Gastrocnemius medialis (tissue), 4 donors: ENCODE measurements around the gene CLMN.

Experiments used
- POLR2A ChIP-seq, 2 donors: fragments of 450-650 bp; IDR thresholded peaks; one replicate each; pipeline ENCODE4 v1.6.1; 2017; ENCODE audit warnings: antibody characterized with exemption in 2 of 2, mild to moderate bottlenecking in 2 of 2, moderate library complexity in 2 of 2
- TF ChIP-seq, protein P1 (sequence below), 5 experiments: fragments of 450-650 bp in 3 of 5; fragments of 200-600 bp in 2 of 5; sonication (generic) in 2 of 5; IDR thresholded peaks in 4 of 5; conservative IDR thresholded peaks in 1 of 5; 1 replicate in 4 of 5; 2 replicates in 1 of 5; pipeline ENCODE4 v1.5.1; 2016 to 2019; ENCODE audit warnings: antibody characterized with exemption in 5 of 5, mild to moderate bottlenecking in 3 of 5, moderate library complexity in 3 of 5

DNA sequence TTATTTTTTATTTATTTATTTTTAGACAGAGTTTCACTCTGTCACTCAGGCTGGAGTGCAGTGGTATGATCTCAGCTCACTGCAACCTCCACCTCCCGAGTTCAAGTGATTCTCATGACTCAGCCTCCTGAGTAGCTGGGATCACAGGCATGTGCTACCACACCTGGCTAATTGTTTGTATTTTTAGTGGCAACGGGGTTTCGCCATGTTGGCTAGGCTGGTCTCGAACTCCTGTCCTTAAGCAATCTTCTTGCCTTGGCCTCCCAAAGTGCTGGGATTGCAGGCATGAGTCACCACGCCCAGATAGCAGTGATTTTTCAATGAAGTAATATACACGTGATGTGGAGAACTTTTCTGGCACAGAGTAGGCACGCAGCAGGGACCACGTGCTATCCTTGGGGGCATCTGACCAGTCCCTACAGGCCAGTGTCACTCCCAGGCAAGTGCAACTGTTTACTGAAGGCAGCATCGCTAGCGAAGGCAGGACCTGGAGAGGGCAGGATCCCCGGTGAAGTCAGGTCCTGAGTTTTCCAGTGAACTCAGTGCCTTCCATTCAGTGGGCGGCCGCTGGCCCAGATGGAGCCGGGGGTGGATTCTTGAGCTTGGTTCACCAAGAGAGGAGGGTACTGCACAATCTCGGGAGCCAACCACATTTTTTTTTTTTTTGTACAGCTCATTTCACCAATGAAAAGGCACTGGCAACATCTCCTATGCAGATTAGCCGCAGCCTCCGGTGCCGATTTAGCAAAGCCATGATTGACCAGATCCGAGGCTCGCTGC lies 11.1 kb upstream of the CLMN start:
- TF ChIP-seq, protein P1, sequence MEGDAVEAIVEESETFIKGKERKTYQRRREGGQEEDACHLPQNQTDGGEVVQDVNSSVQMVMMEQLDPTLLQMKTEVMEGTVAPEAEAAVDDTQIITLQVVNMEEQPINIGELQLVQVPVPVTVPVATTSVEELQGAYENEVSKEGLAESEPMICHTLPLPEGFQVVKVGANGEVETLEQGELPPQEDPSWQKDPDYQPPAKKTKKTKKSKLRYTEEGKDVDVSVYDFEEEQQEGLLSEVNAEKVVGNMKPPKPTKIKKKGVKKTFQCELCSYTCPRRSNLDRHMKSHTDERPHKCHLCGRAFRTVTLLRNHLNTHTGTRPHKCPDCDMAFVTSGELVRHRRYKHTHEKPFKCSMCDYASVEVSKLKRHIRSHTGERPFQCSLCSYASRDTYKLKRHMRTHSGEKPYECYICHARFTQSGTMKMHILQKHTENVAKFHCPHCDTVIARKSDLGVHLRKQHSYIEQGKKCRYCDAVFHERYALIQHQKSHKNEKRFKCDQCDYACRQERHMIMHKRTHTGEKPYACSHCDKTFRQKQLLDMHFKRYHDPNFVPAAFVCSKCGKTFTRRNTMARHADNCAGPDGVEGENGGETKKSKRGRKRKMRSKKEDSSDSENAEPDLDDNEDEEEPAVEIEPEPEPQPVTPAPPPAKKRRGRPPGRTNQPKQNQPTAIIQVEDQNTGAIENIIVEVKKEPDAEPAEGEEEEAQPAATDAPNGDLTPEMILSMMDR (IDR thresholded peaks at IDR 0.05 in 4 of 5, conservative IDR thresholded peaks at IDR 0.05 in 1 of 5) = no peak
- no peak for TF ChIP-seq POLR2A (IDR thresholded peaks at IDR 0.05)
